Adipose tissue (tissue), 3 donors: ENCODE data around the gene CDC42EP1. TPM values are rescaled to one million over a fixed set of nuclear protein-coding genes. Genes with fewer than 3 reads are reported as not detected.

Experiments used
- polyA plus RNA-seq, 3 donors: library from polyadenylated mRNA; stranded (reverse); fragments of 200-250 nt; gene quantifications; one replicate each; pipeline ENCODE4 v1.2.3, GENCODE V29; 2013
- donor health status: healthy with polysubstance abuse.
- donor health status: Bipolar disorder and iron deficiency.
- donor health status: healthy.

Gene CDC42EP1
- polyA plus RNA-seq, 3 donors: 52.7 to 66.6 (median 63.3) TPM

Other genes with a start within 250 kb of the CDC42EP1 start
- gene ELFN2, start 133.0 kb upstream of the CDC42EP1 start, polyA plus RNA-seq: under 1 TPM; 0.03 to 0.29 (median 0.11) TPM
- gene MFNG, start 74.1 kb upstream of the CDC42EP1 start, polyA plus RNA-seq: 10 to 100 TPM in 2 of 3 donors, 1 to 10 TPM in 1; 5.1 to 20.5 (median 19.0) TPM
- gene CARD10, start 41.1 kb upstream of the CDC42EP1 start, polyA plus RNA-seq: 10 to 100 TPM in 1 of 3 donors, 1 to 10 TPM in 2; 8.8 to 20.0 (median 10.0) TPM
- gene LGALS2, start 19.6 kb downstream of the CDC42EP1 start, polyA plus RNA-seq: 10 to 100 TPM in 1 of 3 donors, 1 to 10 TPM in 2; 2.1 to 13.9 (median 4.4) TPM
- gene GGA1, start 48.4 kb downstream of the CDC42EP1 start, polyA plus RNA-seq: 10 to 100 TPM; 24.2 to 33.1 (median 29.8) TPM
- gene SH3BP1, start 79.2 kb downstream of the CDC42EP1 start, polyA plus RNA-seq: 1 to 10 TPM; 2.3 to 8.2 (median 6.6) TPM
- gene PDXP, start 98.2 kb downstream of the CDC42EP1 start, polyA plus RNA-seq: 1 to 10 TPM; 4.7 to 5.7 (median 4.9) TPM
- gene LGALS1, start 115.2 kb downstream of the CDC42EP1 start, polyA plus RNA-seq: 1,000 to 10,000 TPM in 2 of 3 donors, 100 to 1,000 TPM in 1; 418 to 4,149 (median 2,198) TPM
- 10 to 100 TPM; 15.7 to 31.7 (median 17.5) TPM for gene NOL12, start 125.9 kb downstream of the CDC42EP1 start, polyA plus RNA-seq
- 100 to 1,000 TPM in 1 of 3 donors, 10 to 100 TPM in 2; 28.1 to 104 (median 74.8) TPM for gene TRIOBP, start 136.6 kb downstream of the CDC42EP1 start, polyA plus RNA-seq
- gene GCAT, start 247.5 kb downstream of the CDC42EP1 start, polyA plus RNA-seq: 10 to 100 TPM; 13.6 to 33.2 (median 14.7) TPM